SK-N-SH (cell line): Measurements from ENCODE around the gene ZBTB7B. TPM values are rescaled to one million over a fixed set of nuclear protein-coding genes. Genes with fewer than 3 reads are reported as not detected.

Experiments used
- CTCF ChIA-PET: fragments of 300-600, 350-600 bp; formaldehyde crosslinking; extraction: SDS; loops from one replicate; lab custom pipeline; 2021; lab: Yijun Ruan, JAX
- POLR2A ChIA-PET: fragments of 350-600 bp; sonication (Branson Sonifier 250); formaldehyde crosslinking; extraction: SDS; loops from one replicate; lab custom pipeline; 2020; ENCODE audit warnings: antibody characterized with exemption, inconsistent platforms; lab: Yijun Ruan, JAX
- DNase-seq: peaks from one replicate; pipeline ENCODE4 v3.0.0; 2012
- H2AFZ ChIP-seq: fragments of 200-600 bp; sonication (generic); 2 replicates; pipeline ENCODE4 v1.8.1; 2016; ENCODE audit warnings: antibody characterized with exemption, mild to moderate bottlenecking, low read depth
- H3F3A ChIP-seq: fragments of 200-600 bp; sonication (generic); replicated peaks from 2 replicates; pipeline ENCODE3; 2016; ENCODE audit warnings: antibody characterized with exemption, mild to moderate bottlenecking; ENCODE audit not compliant: insufficient read depth
- H3K27ac ChIP-seq, 2 experiments: fragments of 200-500 bp in 1 of 2; fragments of 200-600 bp in 1 of 2; sonication (Bioruptor generic) in 1 of 2; sonication (generic), shearing (Covaris generic) in 1 of 2; 2 replicates each; pipeline versions ENCODE4 v1.5.1 to v1.6.1; 2014 to 2016; ENCODE audit warnings: low read depth in 2 of 2, inconsistent platforms in 1 of 2, low read length in 1 of 2, mild to moderate bottlenecking in 1 of 2, mixed read lengths in 1 of 2
- H3K27me3 ChIP-seq: fragments of 200-600 bp; sonication (generic), shearing (Covaris generic); 2 replicates; pipeline ENCODE4 v1.6.1; 2016; ENCODE audit warnings: mixed run types; ENCODE audit not compliant: insufficient read depth
- H3K36me3 ChIP-seq, 2 experiments: fragments of 200-500 bp in 1 of 2; fragments of 200-600 bp in 1 of 2; sonication (Bioruptor generic) in 1 of 2; sonication (generic) in 1 of 2; replicated peaks in 1 of 2; 2 replicates each; pipeline versions ENCODE3 to v1.5.1; 2014 to 2016; ENCODE audit warnings: low read length in 1 of 2, mild to moderate bottlenecking in 1 of 2; ENCODE audit not compliant: insufficient read depth in 2 of 2, control insufficient read depth in 1 of 2
- H3K4me1 ChIP-seq, 2 experiments: fragments of 200-500 bp in 1 of 2; fragments of 200-600 bp in 1 of 2; sonication (Bioruptor generic) in 1 of 2; sonication (generic), shearing (Covaris generic) in 1 of 2; 2 replicates each; pipeline versions ENCODE4 v1.5.1 to v1.6.1; 2014 to 2016; ENCODE audit warnings: low read depth in 1 of 2, low read length in 1 of 2, mixed run types in 1 of 2; ENCODE audit not compliant: insufficient read depth in 2 of 2, control insufficient read depth in 1 of 2
- H3K4me2 ChIP-seq: fragments of 200-600 bp; sonication (generic), shearing (Covaris generic); 2 replicates; pipeline ENCODE4 v1.6.1; 2017; ENCODE audit warnings: mixed run types
- H3K4me3 ChIP-seq, 2 experiments: fragments of 200-500 bp in 1 of 2; fragments of 200-600 bp in 1 of 2; sonication (Bioruptor generic) in 1 of 2; sonication (generic), shearing (Covaris generic) in 1 of 2; 2 replicates each; pipeline versions ENCODE4 v1.5.1 to v1.8.1; 2014 to 2016; ENCODE audit warnings: low read depth in 2 of 2, inconsistent platforms in 1 of 2, low read length in 1 of 2, mild to moderate bottlenecking in 1 of 2, mixed read lengths in 1 of 2, moderate library complexity in 1 of 2
- H3K79me2 ChIP-seq: fragments of 200-600 bp; sonication (generic); 2 replicates; pipeline ENCODE4 v1.8.1; 2017; ENCODE audit warnings: mild to moderate bottlenecking; ENCODE audit not compliant: insufficient read depth
- H3K9ac ChIP-seq: fragments of 200-600 bp; sonication (generic); 2 replicates; pipeline ENCODE4 v1.6.1; 2017; ENCODE audit warnings: mixed run types
- H3K9me2 ChIP-seq: fragments of 200-600 bp; sonication (generic); 2 replicates; pipeline ENCODE4 v1.6.1; 2017; ENCODE audit warnings: mixed run types
- H3K9me3 ChIP-seq: fragments of 200-600 bp; sonication (generic); 2 replicates; pipeline ENCODE4 v1.6.1; 2017; ENCODE audit warnings: mixed run types, mild to moderate bottlenecking, moderate library complexity
- H4K20me1 ChIP-seq: fragments of 200-600 bp; sonication (generic); 2 replicates; pipeline ENCODE4 v1.6.1; 2017; ENCODE audit warnings: mild to moderate bottlenecking, mixed run types; ENCODE audit not compliant: insufficient read depth
- CHD2 ChIP-seq: fragments of 150-350 bp; IDR thresholded peaks from 2 replicates; pipeline ENCODE4 v1.6.1; 2018; ENCODE audit warnings: low read length; ENCODE audit not compliant: partially characterized antibody
- EP300 ChIP-seq, 2 experiments: IDR thresholded peaks; 2 replicates each; pipeline versions ENCODE4 v1.4.0 to v1.6.1; 2012; ENCODE audit warnings: borderline replicate concordance in 1 of 2, low read depth in 1 of 2, low read length in 1 of 2
- EZH2phosphoT487 ChIP-seq: fragments of 200-600 bp; sonication (generic); IDR thresholded peaks from 2 replicates; pipeline ENCODE4 v1.6.1; 2017; ENCODE audit warnings: low read depth, mixed run types, mild to moderate bottlenecking, antibody characterized with exemption, moderate library complexity, borderline replicate concordance
- GABPA ChIP-seq: IDR thresholded peaks from 2 replicates; pipeline ENCODE4 v1.4.0; 2012; ENCODE audit warnings: low read depth, mild to moderate bottlenecking
- JUND ChIP-seq: IDR thresholded peaks from 2 replicates; pipeline ENCODE4 v1.4.0; 2012
- MXI1 ChIP-seq: IDR thresholded peaks from 2 replicates; pipeline ENCODE4 v1.6.1; 2012; ENCODE audit warnings: mild to moderate bottlenecking, low read depth, low read length, improper control_type of control experiment
- NFIC ChIP-seq: IDR thresholded peaks from 2 replicates; pipeline ENCODE4 v1.4.0; 2012; ENCODE audit warnings: borderline replicate concordance
- POLR2AphosphoS5 ChIP-seq: IDR thresholded peaks from 2 replicates; pipeline ENCODE4 v1.6.1; 2012; ENCODE audit warnings: low read depth, low read length
- RAD21 ChIP-seq: IDR thresholded peaks from 2 replicates; pipeline ENCODE4 v1.6.1; 2012; ENCODE audit warnings: mild to moderate bottlenecking, low read length
- RCOR1 ChIP-seq: fragments of 150-350 bp; IDR thresholded peaks from 2 replicates; pipeline ENCODE4 v1.6.1; 2017; ENCODE audit warnings: antibody characterized with exemption, low read length
- RFX5 ChIP-seq: IDR thresholded peaks from 2 replicates; pipeline ENCODE4 v1.6.1; 2012; ENCODE audit warnings: mild to moderate bottlenecking, improper control_type of control experiment, low read length
- SMC3 ChIP-seq: IDR thresholded peaks from 2 replicates; pipeline ENCODE4 v1.6.1; 2012; ENCODE audit warnings: low read depth, low read length, improper control_type of control experiment
- TAF1 ChIP-seq: IDR thresholded peaks from 2 replicates; pipeline ENCODE4 v1.6.1; 2012; ENCODE audit warnings: low read depth, mild to moderate bottlenecking, low read length, moderate library complexity, borderline replicate concordance
- YY1 ChIP-seq: IDR thresholded peaks from 2 replicates; pipeline ENCODE4 v1.4.0; 2012; ENCODE audit warnings: low read depth, mild to moderate bottlenecking
- WGBS: methylation state at CpG from one replicate; pipeline ENCODE4 v1.1.6; 2017; ENCODE audit warnings: low lambda C conversion rate; 5-methylcytosine and 5-hydroxymethylcytosine counted together
- polyA plus RNA-seq, 3 experiments: library from polyadenylated mRNA; depleted of rRNA; stranded (reverse); fragments of >200 nt; gene quantifications; 2 replicates each; pipeline ENCODE4 v1.2.3, GENCODE V29; 2012
- TF ChIP-seq, protein P1 (sequence below): IDR thresholded peaks from 2 replicates; pipeline ENCODE4 v1.4.0; 2012; ENCODE audit warnings: low read depth, borderline replicate concordance
- TF ChIP-seq, protein P2 (sequence below): fragments of 200-600 bp; sonication (generic); IDR thresholded peaks from 2 replicates; pipeline ENCODE4 v1.6.1; 2017; ENCODE audit warnings: antibody characterized with exemption, mild to moderate bottlenecking, moderate library complexity
- TF ChIP-seq, protein P3 (sequence below): IDR thresholded peaks from 2 replicates; pipeline ENCODE4 v1.4.0; 2012; ENCODE audit warnings: low read depth, borderline replicate concordance
- TF ChIP-seq, protein P4 (sequence below): fragments of 150-350 bp; IDR thresholded peaks from 2 replicates; pipeline ENCODE4 v1.6.1; 2017; ENCODE audit warnings: antibody characterized with exemption, low read length, low read depth, borderline replicate concordance

ZBTB7B gene
- polyA plus RNA-seq, 1 of the 3 experiments (the other 2 are of a cell fraction), result 15.7 TPM

DNA sequence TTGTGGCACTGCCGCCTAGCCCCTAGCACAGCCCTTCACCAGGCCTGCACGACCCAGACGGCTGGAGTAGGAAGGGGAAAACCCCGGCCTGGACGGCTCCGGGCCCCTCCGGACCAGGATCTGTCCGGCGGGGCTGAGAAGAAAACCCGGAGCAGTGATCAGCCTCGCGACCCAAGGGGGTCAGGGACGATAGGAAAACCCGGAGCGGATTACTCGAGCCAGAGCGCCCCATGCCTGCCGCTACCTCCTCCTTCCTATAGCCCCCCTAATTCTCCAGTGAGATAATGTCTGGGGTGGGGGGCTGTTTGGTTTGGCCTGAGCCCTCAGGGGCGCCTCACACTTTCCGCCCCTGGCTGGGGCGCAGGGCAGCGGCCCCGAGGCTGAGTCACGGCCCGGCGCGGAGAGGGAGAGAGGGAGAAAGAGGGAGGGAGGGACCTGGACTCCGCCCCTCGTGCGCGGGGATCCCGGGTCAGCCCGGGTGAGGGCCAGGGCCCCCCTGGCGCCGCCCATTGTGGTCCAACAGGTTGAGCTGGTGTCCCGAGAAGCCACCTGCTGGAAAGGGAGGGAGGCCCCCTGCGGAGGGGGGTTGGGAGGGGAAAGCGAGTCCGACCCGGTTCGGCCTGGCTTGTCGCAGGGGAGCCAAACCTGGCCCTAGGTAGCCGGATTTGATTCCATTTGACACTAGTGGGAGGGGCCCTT, 1.7 kb upstream of the ZBTB7B start (continued):
- TF ChIP-seq YY1, result peak; percentile 68
- no peak for TF ChIP-seq RAD21
- peak; percentile 95 for TF ChIP-seq JUND
- TF ChIP-seq, protein P1, sequence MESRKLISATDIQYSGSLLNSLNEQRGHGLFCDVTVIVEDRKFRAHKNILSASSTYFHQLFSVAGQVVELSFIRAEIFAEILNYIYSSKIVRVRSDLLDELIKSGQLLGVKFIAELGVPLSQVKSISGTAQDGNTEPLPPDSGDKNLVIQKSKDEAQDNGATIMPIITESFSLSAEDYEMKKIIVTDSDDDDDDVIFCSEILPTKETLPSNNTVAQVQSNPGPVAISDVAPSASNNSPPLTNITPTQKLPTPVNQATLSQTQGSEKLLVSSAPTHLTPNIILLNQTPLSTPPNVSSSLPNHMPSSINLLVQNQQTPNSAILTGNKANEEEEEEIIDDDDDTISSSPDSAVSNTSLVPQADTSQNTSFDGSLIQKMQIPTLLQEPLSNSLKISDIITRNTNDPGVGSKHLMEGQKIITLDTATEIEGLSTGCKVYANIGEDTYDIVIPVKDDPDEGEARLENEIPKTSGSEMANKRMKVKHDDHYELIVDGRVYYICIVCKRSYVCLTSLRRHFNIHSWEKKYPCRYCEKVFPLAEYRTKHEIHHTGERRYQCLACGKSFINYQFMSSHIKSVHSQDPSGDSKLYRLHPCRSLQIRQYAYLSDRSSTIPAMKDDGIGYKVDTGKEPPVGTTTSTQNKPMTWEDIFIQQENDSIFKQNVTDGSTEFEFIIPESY, result peak; percentile 31; the same call in 1 of the 2 replicates
- peak; percentile 74 for TF ChIP-seq TAF1
- TF ChIP-seq POLR2AphosphoS5, result peak; percentile 74
- TF ChIP-seq, protein P2, sequence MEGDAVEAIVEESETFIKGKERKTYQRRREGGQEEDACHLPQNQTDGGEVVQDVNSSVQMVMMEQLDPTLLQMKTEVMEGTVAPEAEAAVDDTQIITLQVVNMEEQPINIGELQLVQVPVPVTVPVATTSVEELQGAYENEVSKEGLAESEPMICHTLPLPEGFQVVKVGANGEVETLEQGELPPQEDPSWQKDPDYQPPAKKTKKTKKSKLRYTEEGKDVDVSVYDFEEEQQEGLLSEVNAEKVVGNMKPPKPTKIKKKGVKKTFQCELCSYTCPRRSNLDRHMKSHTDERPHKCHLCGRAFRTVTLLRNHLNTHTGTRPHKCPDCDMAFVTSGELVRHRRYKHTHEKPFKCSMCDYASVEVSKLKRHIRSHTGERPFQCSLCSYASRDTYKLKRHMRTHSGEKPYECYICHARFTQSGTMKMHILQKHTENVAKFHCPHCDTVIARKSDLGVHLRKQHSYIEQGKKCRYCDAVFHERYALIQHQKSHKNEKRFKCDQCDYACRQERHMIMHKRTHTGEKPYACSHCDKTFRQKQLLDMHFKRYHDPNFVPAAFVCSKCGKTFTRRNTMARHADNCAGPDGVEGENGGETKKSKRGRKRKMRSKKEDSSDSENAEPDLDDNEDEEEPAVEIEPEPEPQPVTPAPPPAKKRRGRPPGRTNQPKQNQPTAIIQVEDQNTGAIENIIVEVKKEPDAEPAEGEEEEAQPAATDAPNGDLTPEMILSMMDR, result no peak; the same call in 1 of the 2 replicates
- TF ChIP-seq RCOR1, result peak; percentile 33; the same call in 1 of the 2 replicates
- peak; percentile 64 for TF ChIP-seq CHD2

DNA sequence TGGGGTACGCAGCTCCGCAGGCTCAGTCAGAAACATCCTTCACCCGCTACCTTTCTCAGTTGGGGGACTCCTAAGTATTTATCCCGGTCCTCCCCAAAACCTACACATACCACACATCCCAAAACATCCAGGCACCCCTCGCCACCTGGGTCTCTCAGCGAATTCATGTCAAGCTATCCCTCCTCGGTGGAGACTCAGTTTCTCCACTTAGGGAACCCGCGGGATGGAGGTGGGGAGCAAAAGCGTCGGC, 1.3 kb upstream of the ZBTB7B start:
- 0% methylated on average over 8 of the region's 11 CpGs for WGBS
- CTCF ChIA-PET, result interaction anchor here (0.8 to 14.0 kb wide), 14 partner anchors 14 to 171 kb away, joined by 3 to 640 read pairs (median 4); partner anchors contain the start of genes ADAM15, CKS1B, DCST1 and DCST2
- TF ChIP-seq, protein P3, sequence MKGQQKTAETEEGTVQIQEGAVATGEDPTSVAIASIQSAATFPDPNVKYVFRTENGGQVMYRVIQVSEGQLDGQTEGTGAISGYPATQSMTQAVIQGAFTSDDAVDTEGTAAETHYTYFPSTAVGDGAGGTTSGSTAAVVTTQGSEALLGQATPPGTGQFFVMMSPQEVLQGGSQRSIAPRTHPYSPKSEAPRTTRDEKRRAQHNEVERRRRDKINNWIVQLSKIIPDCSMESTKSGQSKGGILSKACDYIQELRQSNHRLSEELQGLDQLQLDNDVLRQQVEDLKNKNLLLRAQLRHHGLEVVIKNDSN, result no peak
- no peak for TF ChIP-seq RFX5
- no peak for TF ChIP-seq CHD2
- TF ChIP-seq SMC3, result no peak
- no peak for TF ChIP-seq EP300 (IDR thresholded peaks at IDR 0.05; ENCODE audit: borderline replicate concordance in 1 of 2, low read depth in 1 of 2, low read length in 1 of 2)
- no peak for TF ChIP-seq RCOR1
- no peak for TF ChIP-seq MXI1
- TF ChIP-seq, protein P4, sequence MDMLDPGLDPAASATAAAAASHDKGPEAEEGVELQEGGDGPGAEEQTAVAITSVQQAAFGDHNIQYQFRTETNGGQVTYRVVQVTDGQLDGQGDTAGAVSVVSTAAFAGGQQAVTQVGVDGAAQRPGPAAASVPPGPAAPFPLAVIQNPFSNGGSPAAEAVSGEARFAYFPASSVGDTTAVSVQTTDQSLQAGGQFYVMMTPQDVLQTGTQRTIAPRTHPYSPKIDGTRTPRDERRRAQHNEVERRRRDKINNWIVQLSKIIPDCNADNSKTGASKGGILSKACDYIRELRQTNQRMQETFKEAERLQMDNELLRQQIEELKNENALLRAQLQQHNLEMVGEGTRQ, result no peak
- no peak for TF ChIP-seq GABPA
- no peak for TF ChIP-seq TAF1
- no peak for TF ChIP-seq EZH2phosphoT487
- no peak for TF ChIP-seq NFIC
- no peak overlapping the region; the same call in 1 of the 2 replicates for H2AFZ ChIP-seq
- no peaks in the 10 kb centered on the region for H4K20me1 ChIP-seq
- H3K27me3 ChIP-seq, result no peaks in the 10 kb centered on the region
- no peaks in the 10 kb centered on the region for H3K9me2 ChIP-seq
- H3K27ac ChIP-seq, result peak overlapping the region; percentile 92 to 94
- peaks cover 0 to 5% of the 10 kb centered on the region in 2 experiments for H3K36me3 ChIP-seq
- peak overlapping the region; percentile 57 to 71 for H3K4me3 ChIP-seq
- peaks cover 19 to 33% of the 10 kb centered on the region in 2 experiments for H3K4me1 ChIP-seq
- DNase-seq, result no peak
- peaks cover 27% of the 10 kb centered on the region for H3F3A ChIP-seq
- no peaks in the 10 kb centered on the region for H3K9me3 ChIP-seq
- peaks cover 32% of the 10 kb centered on the region for H3K79me2 ChIP-seq
- POLR2A ChIA-PET, result interaction anchor here (0.9 to 1.2 kb wide), 3 partner anchors 17 to 40 kb away, joined by 3 to 8 read pairs (median 5); partner anchors contain the start of genes PYGO2 and SHC1
- peak overlapping the region; percentile 96 for H3K4me2 ChIP-seq
- H3K9ac ChIP-seq, result peak overlapping the region; percentile 76
